ENCODE measurements around the gene VTN. TPM values are rescaled to one million over a fixed set of nuclear protein-coding genes. Genes with fewer than 3 reads are reported as not detected.

The VTN gene
- total RNA-seq, 3 donors from 2014 or later (not counting 1 experiment from before 2014, with no cell fraction given) = not detected

- peaks cover 47% of the 10 kb centered on the region for H3K36me3 ChIP-seq (ENCODE audit: control insufficient read depth, insufficient read depth, low read length)
- H3K4me1 ChIP-seq (ENCODE audit: control insufficient read depth, insufficient read depth, low read length) = no peaks in the 10 kb centered on the region
- no peak for TF ChIP-seq CTCF (IDR thresholded peaks at IDR 0.05)
Measured at GRCh38 chr17:28395426-28395825, 25.3 kb upstream of the VTN start.

DNA sequence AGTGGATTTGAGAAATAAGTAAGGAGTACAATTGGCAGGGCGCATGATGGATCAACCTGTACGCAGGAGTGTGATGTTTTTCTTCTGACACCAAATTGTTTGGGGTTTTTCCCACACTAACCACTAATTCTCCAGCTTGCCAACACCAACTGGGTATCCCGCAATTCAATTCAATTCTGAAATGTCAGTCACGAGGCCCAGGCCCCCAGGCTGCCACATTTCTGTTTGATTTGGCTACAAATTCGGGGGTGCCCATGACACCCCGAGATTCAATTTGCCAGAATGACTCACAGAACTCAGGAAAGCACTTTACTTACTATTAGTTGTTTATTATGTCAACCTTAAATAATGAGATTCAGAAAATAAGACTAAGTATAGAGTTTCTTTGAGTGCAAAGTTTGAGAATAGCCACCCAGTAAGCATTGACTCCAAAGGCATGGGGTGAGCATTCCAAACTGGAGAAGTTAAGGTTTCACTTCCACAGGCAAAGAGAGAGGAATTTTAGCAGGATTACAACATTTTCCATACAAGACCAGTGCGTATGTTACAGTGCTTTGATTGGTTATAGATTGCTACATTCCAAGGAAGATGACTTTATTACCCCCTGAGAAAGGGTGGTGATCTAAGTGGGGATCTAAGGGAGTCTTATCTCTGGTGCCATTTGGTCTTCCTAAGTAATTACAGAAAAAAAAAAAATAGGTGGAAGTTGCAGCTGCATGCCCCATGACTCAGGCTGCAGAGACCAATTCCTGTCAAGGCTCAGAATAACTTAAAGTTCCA, 24.4 kb upstream of the VTN start:
- DNase-seq = no peak
- no peak for TF ChIP-seq CTCF (IDR thresholded peaks at IDR 0.05)
- intact Hi-C loops (cut with micrococcal nuclease) = no loop called here
- Histone ChIP-seq H3K4me1 (ENCODE audit: control insufficient read depth, insufficient read depth, low read length) (no peaks in the 10 kb centered on the region), H3K9me3 (ENCODE audit: control insufficient read depth, insufficient read depth, low read length) (no peaks in the 10 kb centered on the region), H3K36me3 (ENCODE audit: control insufficient read depth, insufficient read depth, low read length) (peaks cover 54% of the 10 kb centered on the region), H3K4me3 (ENCODE audit: low read length) (no peak overlapping the region), H3K27ac (ENCODE audit: low read length) (no peak overlapping the region), H3K27me3 (ENCODE audit: control insufficient read depth, insufficient read depth, low read length) (no peaks in the 10 kb centered on the region)
- WGBS (ENCODE audit: insufficient coverage) = 93% methylated on average over 5 of the region's 7 CpGs
- no peak for ATAC-seq
- Mint-ChIP-seq H3K9me3 (no peaks in the 10 kb centered on the region), H3K27me3 (ENCODE audit: low read depth in 2 of 2) (no peaks in the 10 kb centered on the region), H3K27ac (no peak overlapping the region), H3K4me1 (no peaks in the 10 kb centered on the region), H3K36me3 (peaks cover 16% of the 10 kb centered on the region), H3K4me3 (no peak overlapping the region)

More at GRCh38 chr17:28395426-28395825, 25.3 kb upstream of the VTN start:
- DNase-seq = no peak
- Histone ChIP-seq H3K9me3 (ENCODE audit: control insufficient read depth, insufficient read depth, low read length) (no peaks in the 10 kb centered on the region), H3K27me3 (ENCODE audit: control insufficient read depth, insufficient read depth, low read length) (no peaks in the 10 kb centered on the region), H3K4me3 (ENCODE audit: low read length) (no peak overlapping the region), H3K27ac (ENCODE audit: low read length) (no peak overlapping the region)
- H3K36me3 Mint-ChIP-seq = peaks cover 9% of the 10 kb centered on the region
- no peak overlapping the region for H3K27ac Mint-ChIP-seq
- H3K9me3 Mint-ChIP-seq = no peaks in the 10 kb centered on the region
- ATAC-seq = no peak
- H3K27me3 Mint-ChIP-seq (ENCODE audit: low read depth in 2 of 2) = no peaks in the 10 kb centered on the region
- no peak overlapping the region for H3K4me3 Mint-ChIP-seq
- WGBS (ENCODE audit: insufficient coverage) = 63% methylated on average over 2 of the region's 2 CpGs
- H3K4me1 Mint-ChIP-seq = no peaks in the 10 kb centered on the region
- intact Hi-C loops (cut with micrococcal nuclease) = no loop called here

- no peak for ATAC-seq
- WGBS (ENCODE audit: insufficient coverage) = 97% methylated on average over 10 of the region's 10 CpGs
- Mint-ChIP-seq H3K27ac (no peak overlapping the region), H3K4me3 (no peak overlapping the region), H3K27me3 (ENCODE audit: low read depth in 2 of 2) (no peaks in the 10 kb centered on the region), H3K4me1 (peaks cover 0 to 4% of the 10 kb centered on the region in 2 donors), H3K9me3 (no peaks in the 10 kb centered on the region), H3K36me3 (peaks cover 16% of the 10 kb centered on the region)
- H3K36me3 ChIP-seq (ENCODE audit: control insufficient read depth, insufficient read depth, low read length) = peaks cover 62% of the 10 kb centered on the region
- H3K27me3 ChIP-seq (ENCODE audit: control insufficient read depth, insufficient read depth, low read length) = no peaks in the 10 kb centered on the region
- no peak for TF ChIP-seq CTCF (IDR thresholded peaks at IDR 0.05)
- no peak for DNase-seq
- intact Hi-C loops (cut with micrococcal nuclease) = no loop called here
- H3K4me3 ChIP-seq (ENCODE audit: low read length) = no peak overlapping the region
- H3K9me3 ChIP-seq (ENCODE audit: control insufficient read depth, insufficient read depth, low read length) = no peaks in the 10 kb centered on the region
- H3K4me1 ChIP-seq (ENCODE audit: control insufficient read depth, insufficient read depth, low read length) = no peaks in the 10 kb centered on the region
- no peak overlapping the region for H3K27ac ChIP-seq (ENCODE audit: low read length)
Measured at GRCh38 chr17:28392491-28392890, 22.4 kb upstream of the VTN start.

DNA sequence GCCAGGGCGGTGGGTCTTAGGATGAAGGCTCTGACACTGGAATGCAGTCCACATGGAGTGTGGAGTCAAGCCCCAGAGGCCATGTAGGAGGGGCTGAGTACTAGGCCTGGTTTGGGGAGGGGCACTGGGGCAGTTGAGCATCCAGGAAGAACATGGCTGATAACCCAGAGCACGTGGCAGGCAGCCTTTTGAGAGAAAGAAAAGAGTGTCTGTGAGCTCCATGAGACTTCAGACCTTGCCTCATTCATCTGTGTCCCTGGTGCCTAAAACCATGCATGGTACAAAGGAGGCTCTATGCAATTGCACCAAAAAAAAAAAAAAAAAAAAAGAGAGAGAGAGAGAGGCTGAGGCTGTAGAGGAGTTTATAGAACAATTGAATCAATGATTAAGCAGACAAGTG, 21.3 kb upstream of the VTN start:
- intact Hi-C loops (cut with micrococcal nuclease) = no loop called here
- Mint-ChIP-seq H3K4me3 (no peak overlapping the region), H3K27ac (no peak overlapping the region), H3K4me1 (peaks cover 0 to 6% of the 10 kb centered on the region in 2 donors), H3K9me3 (no peaks in the 10 kb centered on the region), H3K36me3 (peaks cover 16% of the 10 kb centered on the region), H3K27me3 (ENCODE audit: low read depth in 2 of 2) (no peaks in the 10 kb centered on the region)
- DNase-seq (no peak), ATAC-seq (no peak)
- no peaks in the 10 kb centered on the region for H3K9me3 ChIP-seq (ENCODE audit: control insufficient read depth, insufficient read depth, low read length)
- 72% methylated on average over 2 of the region's 2 CpGs for WGBS (ENCODE audit: insufficient coverage)
- no peak for TF ChIP-seq CTCF (IDR thresholded peaks at IDR 0.05)
- H3K27ac ChIP-seq (ENCODE audit: low read length) = no peak overlapping the region
- H3K27me3 ChIP-seq (ENCODE audit: control insufficient read depth, insufficient read depth, low read length) = no peaks in the 10 kb centered on the region
- H3K4me1 ChIP-seq (ENCODE audit: control insufficient read depth, insufficient read depth, low read length) = no peaks in the 10 kb centered on the region
- peaks cover 52% of the 10 kb centered on the region for H3K36me3 ChIP-seq (ENCODE audit: control insufficient read depth, insufficient read depth, low read length)
- H3K4me3 ChIP-seq (ENCODE audit: low read length) = no peak overlapping the region

Data from natural killer cell (primary cell).